Activated CD4-positive, alpha-beta T cell treated with anti-CD3 and anti-CD28 coated beads, Interleukin-2, amount 50 U/mL, for 24 hours (primary cell): ENCODE data around the gene ICOS.
A peak's percentile ranks its signal among the peaks of the same experiment; 100 is the strongest.
"Not testable (repeated sequence)": the region's sequence is repeated elsewhere in the genome, so short reads cannot be mapped to it uniquely, and the experiment has no call there.

ENCODE experiments used
- DNase-seq, 2 donors: peaks; one replicate each; pipeline ENCODE4 v3.0.0-alpha.2; 2020; ENCODE audit warnings: low read depth in 1 of 2, low spot score in 1 of 2

ICOS gene

GRCh38 chr2:203973000-203973399 is 36.4 kb downstream of the ICOS start:
- no peak for DNase-seq

- no peak for DNase-seq
Observed at GRCh38 chr2:203973676-203974075, 37.1 kb downstream of the ICOS start.

GRCh38 chr2:203975912-203976311 is 39.3 kb downstream of the ICOS start:
- DNase-seq: no peak

GRCh38 chr2:203982276-203982675 is 45.7 kb downstream of the ICOS start:
- no peak for DNase-seq

GRCh38 chr2:203983064-203983715 is 46.6 kb downstream of the ICOS start:
- DNase-seq: no peak

- not testable (repeated sequence) for DNase-seq
Observed at GRCh38 chr2:203985978-203986377, 49.4 kb downstream of the ICOS start.

- no peak for DNase-seq
Observed at GRCh38 chr2:203987959-203988358, 51.4 kb downstream of the ICOS start.

- DNase-seq: no peak
Observed at GRCh38 chr2:203988500-203989260, 52.1 kb downstream of the ICOS start.

- DNase-seq: no peak
Observed at GRCh38 chr2:203989521-203989920, 53.0 kb downstream of the ICOS start.

- no peak for DNase-seq
Observed at GRCh38 chr2:203992509-203992908, 55.9 kb downstream of the ICOS start.

- DNase-seq: no peak
Observed at GRCh38 chr2:203993011-203993410, 56.4 kb downstream of the ICOS start.

- DNase-seq: no peak
Observed at GRCh38 chr2:203993560-203993959, 57.0 kb downstream of the ICOS start.

- DNase-seq: no peak
Observed at GRCh38 chr2:203994735-203995134, 58.2 kb downstream of the ICOS start.

- no peak for DNase-seq
Observed at GRCh38 chr2:203996692-203997091, 60.1 kb downstream of the ICOS start.

- DNase-seq: no peak
Observed at GRCh38 chr2:203997481-203997880, 60.9 kb downstream of the ICOS start.

- no peak for DNase-seq
Observed at GRCh38 chr2:203997980-203998809, 61.6 kb downstream of the ICOS start.

- no peak for DNase-seq
Observed at GRCh38 chr2:203999835-204000234, 63.3 kb downstream of the ICOS start.

- no peak for DNase-seq
Observed at GRCh38 chr2:204000446-204000845, 63.9 kb downstream of the ICOS start.

- no peak for DNase-seq
Observed at GRCh38 chr2:204003276-204003990, 66.9 kb downstream of the ICOS start.

- peak in 1 of 2 donors; percentile 21 for DNase-seq
Observed at GRCh38 chr2:204004912-204005311, 68.3 kb downstream of the ICOS start.
